HepG2 (cell line): Measurements from ENCODE around the gene GPT2. TPM values are rescaled to one million over a fixed set of nuclear protein-coding genes. Genes with fewer than 3 reads are reported as not detected.
A peak's percentile ranks its signal among the peaks of the same experiment; 100 is the strongest.

ENCODE experiments used
- ATAC-seq: fragments of 200-7000 bp; cut with Tn5 transposase; 3 replicates; pipeline ENCODE4 v1.9.1; 2020; ENCODE audit warnings: mild to moderate bottlenecking, moderate library complexity
- BruUV-seq: library from RNA; stranded (reverse); fragments of 400-500 nt; replicated peaks from 2 replicates; lab custom pipeline; 2021; lab: Mats Ljungman, UMichigan
- CTCF ChIA-PET: fragments of 300-600 bp; formaldehyde crosslinking; extraction: SDS; loops from one replicate; lab custom pipeline; 2021; ENCODE audit warnings: low total read pairs, inconsistent platforms, low intra/inter-chr PET ratio; lab: Yijun Ruan, JAX
- POLR2A ChIA-PET: fragments of 350-600 bp; sonication (Branson Sonifier 250); formaldehyde crosslinking; loops from one replicate; lab custom pipeline; 2020; ENCODE audit warnings: antibody characterized with exemption, inconsistent platforms; lab: Yijun Ruan, JAX
- DNase-seq: peaks from one replicate; pipeline ENCODE4 v3.0.0-alpha.2; 2015; ENCODE audit warnings: low spot score
- FAIRE-seq: peaks from 3 replicates; lab custom pipeline; 2011; peaks lifted over from hg19 to GRCh38; lab: Jason Lieb, UNC
- H2AFZ ChIP-seq: one replicate; pipeline ENCODE4 v1.6.1; 2011; ENCODE audit warnings: low read length, inconsistent platforms
- H3K27ac ChIP-seq: fragments of 300-600 bp; 3 replicates; pipeline ENCODE4 v1.8.0; 2011; ENCODE audit warnings: mixed run types, mild to moderate bottlenecking, mixed read lengths, low read length, inconsistent platforms; ENCODE audit not compliant: insufficient read depth; ENCODE audit errors: extremely low read length
- H3K27me3 ChIP-seq, 2 experiments: fragments of 200-600 bp in 1 of 2; 2 replicates in 1 of 2; 3 replicates in 1 of 2; pipeline versions ENCODE4 v1.6.0 to v1.8.0; 2011; ENCODE audit warnings: low read length in 2 of 2, mild to moderate bottlenecking in 2 of 2, moderate library complexity in 2 of 2, inconsistent platforms in 1 of 2; ENCODE audit not compliant: insufficient read depth in 2 of 2, control insufficient read depth in 1 of 2
- H3K36me3 ChIP-seq, 2 experiments: fragments of 200-600 bp in 1 of 2; replicated peaks in 1 of 2; 2 replicates in 1 of 2; 3 replicates in 1 of 2; pipeline versions ENCODE4 v1.5.1 to v1.8.0; 2011; ENCODE audit warnings: low read length in 2 of 2, inconsistent platforms in 1 of 2; ENCODE audit not compliant: insufficient read depth in 2 of 2, control insufficient read depth in 1 of 2
- H3K4me1 ChIP-seq: 2 replicates; pipeline ENCODE4 v1.5.1; 2012; ENCODE audit warnings: low read length, inconsistent platforms; ENCODE audit not compliant: insufficient read depth
- H3K4me2 ChIP-seq: 2 replicates; pipeline ENCODE4 v1.6.0; 2011; ENCODE audit warnings: low read depth, low read length, inconsistent platforms
- H3K4me3 ChIP-seq, 3 experiments: fragments of 200-600 bp in 1 of 3; sonication (generic), shearing (Covaris generic) in 1 of 3; replicated peaks in 1 of 3; 2 replicates each; pipeline ENCODE4 v1.5.1; 2011 to 2016; ENCODE audit warnings: low read length in 3 of 3, inconsistent platforms in 2 of 3, low read depth in 2 of 3, mild to moderate bottlenecking in 2 of 3, control low read depth in 1 of 3, mixed read lengths in 1 of 3; ENCODE audit not compliant: insufficient read depth in 1 of 3
- H3K79me2 ChIP-seq: one replicate; pipeline ENCODE4 v1.6.1; 2011; ENCODE audit warnings: low read length, inconsistent platforms; ENCODE audit not compliant: insufficient read depth
- H3K9ac ChIP-seq: 2 replicates; pipeline ENCODE4 v1.6.0; 2011; ENCODE audit warnings: mild to moderate bottlenecking, low read depth, low read length, inconsistent platforms; ENCODE audit not compliant: insufficient read depth
- H3K9me3 ChIP-seq: 2 replicates; pipeline ENCODE4 v1.5.1; 2012; ENCODE audit warnings: mild to moderate bottlenecking, low read length
- H4K20me1 ChIP-seq: 2 replicates; pipeline ENCODE4 v1.6.0; 2011; ENCODE audit warnings: inconsistent platforms, mild to moderate bottlenecking, low read length, moderate library complexity; ENCODE audit not compliant: insufficient read depth
- FOXK1 ChIP-seq: sonication (generic); formaldehyde crosslinking; IDR thresholded peaks from 2 replicates; pipeline ENCODE4 v1.4.0; 2020; ENCODE audit warnings: low read depth, missing genetic modification reagents, borderline replicate concordance
- KAT2B ChIP-seq: fragments of 150-350 bp; IDR thresholded peaks from 2 replicates; pipeline ENCODE4 v1.6.1; 2014; ENCODE audit warnings: low read depth, low read length, borderline replicate concordance
- NPAS2 ChIP-seq: sonication (generic); formaldehyde crosslinking; IDR thresholded peaks from 2 replicates; pipeline ENCODE4 v1.8.0; 2022; ENCODE audit warnings: mild to moderate bottlenecking, missing genetic modification reagents, borderline replicate concordance
- RFXAP ChIP-seq: sonication (generic); formaldehyde crosslinking; IDR thresholded peaks from 2 replicates; pipeline ENCODE4 v1.4.0; 2020; ENCODE audit warnings: missing genetic modification reagents, borderline replicate concordance
- RXRA ChIP-seq: sonication (generic); formaldehyde crosslinking; IDR thresholded peaks from 2 replicates; pipeline ENCODE4 v1.5.1; 2020; ENCODE audit warnings: missing genetic modification reagents
- TBL1XR1 ChIP-seq: fragments of 150-350 bp; IDR thresholded peaks from 2 replicates; pipeline ENCODE4 v1.6.1; 2014; ENCODE audit warnings: borderline replicate concordance, low read length; ENCODE audit not compliant: partially characterized antibody
- ZNF703 ChIP-seq: sonication (generic); formaldehyde crosslinking; IDR thresholded peaks from 2 replicates; pipeline ENCODE4 v1.5.1; 2020; ENCODE audit warnings: missing genetic modification reagents, mild to moderate bottlenecking, moderate library complexity, borderline replicate concordance
- ZNF740 ChIP-seq: sonication (generic); formaldehyde crosslinking; IDR thresholded peaks from 2 replicates; pipeline ENCODE4 v1.4.0; 2020; ENCODE audit warnings: missing genetic modification reagents
- ZNF761 ChIP-seq: sonication (generic); formaldehyde crosslinking; conservative IDR thresholded peaks from 2 replicates; pipeline ENCODE4 v1.4.0; 2020; ENCODE audit warnings: mild to moderate bottlenecking, missing genetic modification reagents
- ZNF83 ChIP-seq: sonication (generic); formaldehyde crosslinking; IDR thresholded peaks from 2 replicates; pipeline ENCODE4 v1.4.0; 2020; ENCODE audit warnings: missing genetic modification reagents, mild to moderate bottlenecking, borderline replicate concordance
- WGBS: methylation state at CpG from one replicate; pipeline ENCODE4 v1.1.6; 2017; ENCODE audit warnings: low lambda C conversion rate; 5-methylcytosine and 5-hydroxymethylcytosine counted together
- in situ Hi-C: cut with HindIII; loops from 2 replicates; pipeline ENCODE4 v1.10.0; 2017; ENCODE audit warnings: low pct_unique_long_range_greater_than_20kb; ENCODE audit not compliant: extremely low pct_ligation_motif_present
- intact Hi-C: fragments of 100-400 bp; cut with micrococcal nuclease; formaldehyde crosslinking; loops from one replicate; pipeline ENCODE4 v1.10.0; 2022; ENCODE audit not compliant: unreplicated experiment
- polyA plus RNA-seq, 8 experiments: library from polyadenylated mRNA; depleted of rRNA in 3 of 8; stranded (reverse) in 7 of 8; unstranded in 1 of 8; fragments of >200 nt; fragmentation: Illumina TruSeq in 4 of 8; extraction: Trizol in 4 of 8; gene quantifications; 2 replicates each; pipeline versions ENCODE4 v1.2.1 to v1.2.3, GENCODE V29; 2011 to 2016; ENCODE audit warnings: low read depth in 4 of 8, missing spikeins in 1 of 8, mixed read lengths in 1 of 8; ENCODE audit not compliant: insufficient read depth in 1 of 8
- total RNA-seq, 5 experiments: library from RNA; depleted of rRNA; stranded (reverse); fragments of >200 nt; fragmentation: Illumina TruSeq; extraction: Trizol; gene quantifications; 2 replicates each; pipeline ENCODE4 v1.2.3, GENCODE V29; 2016; ENCODE audit warnings: low read depth in 1 of 5
- TF ChIP-seq, protein P1 (sequence below): conservative IDR thresholded peaks from 2 replicates; pipeline ENCODE4 v1.6.1; 2018; ENCODE audit warnings: missing genetic modification reagents
- TF ChIP-seq, protein P2 (sequence below): sonication (generic); formaldehyde crosslinking; IDR thresholded peaks from 2 replicates; pipeline ENCODE4 v1.5.0; 2020; ENCODE audit warnings: missing genetic modification reagents
- TF ChIP-seq, protein P3 (sequence below): sonication (generic); formaldehyde crosslinking; IDR thresholded peaks from 2 replicates; pipeline ENCODE4 v1.4.0; 2020; ENCODE audit warnings: missing genetic modification reagents, mild to moderate bottlenecking, borderline replicate concordance
- TF ChIP-seq, protein P4 (sequence below): sonication (generic); formaldehyde crosslinking; IDR thresholded peaks from 2 replicates; pipeline ENCODE4 v1.5.0; 2020; ENCODE audit warnings: missing genetic modification reagents, mild to moderate bottlenecking, borderline replicate concordance

Gene GPT2
- total and polyA plus RNA-seq, 2 of the 13 experiments (the other 11 are each of a cell fraction or from before 2014, with no cell fraction given) = 138 to 267 TPM

DNA sequence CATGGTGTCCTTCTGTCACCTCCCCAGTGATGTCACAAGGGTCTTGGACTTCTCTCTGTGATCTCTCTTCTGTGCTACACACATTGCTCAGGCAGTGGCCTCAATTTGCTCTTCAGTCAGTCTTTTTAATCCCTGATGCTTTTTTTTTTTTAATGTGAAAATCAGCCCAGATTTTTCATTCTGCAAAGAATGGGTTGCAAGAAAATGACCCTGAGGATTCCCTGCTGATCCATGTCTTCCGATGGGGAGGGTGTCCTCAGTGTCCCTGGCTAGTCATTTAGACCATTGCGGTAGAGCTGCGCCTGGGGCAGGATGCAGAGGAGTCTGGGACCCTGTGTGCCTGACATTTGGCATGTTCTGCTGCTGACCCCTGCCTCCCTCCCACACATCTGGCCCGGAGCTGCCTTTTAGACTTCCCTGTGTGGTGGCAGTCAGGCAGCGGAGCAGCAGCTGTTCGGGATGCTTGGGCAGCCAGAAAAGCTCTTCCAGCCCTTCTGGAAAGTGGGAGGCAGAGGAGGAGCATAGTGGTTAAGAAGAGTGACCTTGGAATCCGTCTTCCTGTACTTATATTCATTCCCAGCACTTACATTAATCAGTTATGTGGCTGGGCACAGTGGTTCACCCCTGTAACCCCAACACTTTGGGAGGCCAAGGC, 12.3 kb downstream of the GPT2 start:
- no peak for DNase-seq
- intact Hi-C loops = loop anchor here (2.0 kb wide), 1 partner anchor 14 kb away; no protein-coding TSS in a partner anchor
- TF ChIP-seq NPAS2 (CRISPR knock-in tag) (no peak), ZNF761 (CRISPR knock-in tag) (no peak), ZNF83 (CRISPR knock-in tag) (no peak; the same call in 1 of the 2 replicates), RFXAP (CRISPR knock-in tag) (0 out of 2 replicates have a peak, but pooled peaks have one; percentile 14), ZNF703 (CRISPR knock-in tag) (no peak), KAT2B (no peak), RXRA (CRISPR knock-in tag) (0 out of 2 replicates have a peak, but pooled peaks have one; percentile 1), TBL1XR1 (no peak), FOXK1 (CRISPR knock-in tag) (no peak), ZNF740 (CRISPR knock-in tag) (no peak)
- TF ChIP-seq, protein P1, sequence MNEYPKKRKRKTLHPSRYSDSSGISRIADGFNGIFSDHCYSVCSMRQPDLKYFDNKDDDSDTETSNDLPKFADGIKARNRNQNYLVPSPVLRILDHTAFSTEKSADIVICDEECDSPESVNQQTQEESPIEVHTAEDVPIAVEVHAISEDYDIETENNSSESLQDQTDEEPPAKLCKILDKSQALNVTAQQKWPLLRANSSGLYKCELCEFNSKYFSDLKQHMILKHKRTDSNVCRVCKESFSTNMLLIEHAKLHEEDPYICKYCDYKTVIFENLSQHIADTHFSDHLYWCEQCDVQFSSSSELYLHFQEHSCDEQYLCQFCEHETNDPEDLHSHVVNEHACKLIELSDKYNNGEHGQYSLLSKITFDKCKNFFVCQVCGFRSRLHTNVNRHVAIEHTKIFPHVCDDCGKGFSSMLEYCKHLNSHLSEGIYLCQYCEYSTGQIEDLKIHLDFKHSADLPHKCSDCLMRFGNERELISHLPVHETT (CRISPR knock-in tag) = no peak; the same call in 1 of the 2 replicates
- TF ChIP-seq, protein P2, sequence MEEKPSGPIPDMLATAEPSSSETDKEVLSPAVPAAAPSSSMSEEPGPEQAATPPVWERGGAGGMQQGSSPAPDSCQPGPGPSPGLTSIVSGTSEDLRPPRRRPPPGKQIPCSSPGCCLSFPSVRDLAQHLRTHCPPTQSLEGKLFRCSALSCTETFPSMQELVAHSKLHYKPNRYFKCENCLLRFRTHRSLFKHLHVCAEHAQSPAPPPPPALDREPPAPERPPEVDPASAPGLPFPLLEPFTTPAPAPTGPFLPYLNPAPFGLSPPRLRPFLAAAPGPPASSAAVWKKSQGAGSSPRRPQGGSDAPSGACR = no peak
- TF ChIP-seq, protein P3, sequence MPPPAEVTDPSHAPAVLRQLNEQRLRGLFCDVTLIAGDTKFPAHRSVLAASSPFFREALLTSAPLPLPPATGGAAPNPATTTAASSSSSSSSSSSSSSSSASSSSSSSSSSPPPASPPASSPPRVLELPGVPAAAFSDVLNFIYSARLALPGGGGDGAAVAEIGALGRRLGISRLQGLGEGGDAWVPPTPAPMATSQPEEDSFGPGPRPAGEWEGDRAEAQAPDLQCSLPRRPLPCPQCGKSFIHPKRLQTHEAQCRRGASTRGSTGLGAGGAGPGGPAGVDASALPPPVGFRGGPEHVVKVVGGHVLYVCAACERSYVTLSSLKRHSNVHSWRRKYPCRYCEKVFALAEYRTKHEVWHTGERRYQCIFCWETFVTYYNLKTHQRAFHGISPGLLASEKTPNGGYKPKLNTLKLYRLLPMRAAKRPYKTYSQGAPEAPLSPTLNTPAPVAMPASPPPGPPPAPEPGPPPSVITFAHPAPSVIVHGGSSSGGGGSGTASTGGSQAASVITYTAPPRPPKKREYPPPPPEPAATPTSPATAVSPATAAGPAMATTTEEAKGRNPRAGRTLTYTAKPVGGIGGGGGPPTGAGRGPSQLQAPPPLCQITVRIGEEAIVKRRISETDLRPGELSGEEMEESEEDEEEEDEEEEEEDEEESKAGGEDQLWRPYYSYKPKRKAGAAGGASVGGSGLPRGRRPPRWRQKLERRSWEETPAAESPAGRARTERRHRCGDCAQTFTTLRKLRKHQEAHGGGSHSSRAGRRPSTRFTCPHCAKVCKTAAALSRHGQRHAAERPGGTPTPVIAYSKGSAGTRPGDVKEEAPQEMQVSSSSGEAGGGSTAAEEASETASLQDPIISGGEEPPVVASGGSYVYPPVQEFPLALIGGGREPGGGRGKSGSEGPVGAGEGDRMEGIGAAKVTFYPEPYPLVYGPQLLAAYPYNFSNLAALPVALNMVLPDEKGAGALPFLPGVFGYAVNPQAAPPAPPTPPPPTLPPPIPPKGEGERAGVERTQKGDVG (CRISPR knock-in tag) = peak; percentile 9; the same call in 1 of the 2 replicates
- TF ChIP-seq, protein P4, sequence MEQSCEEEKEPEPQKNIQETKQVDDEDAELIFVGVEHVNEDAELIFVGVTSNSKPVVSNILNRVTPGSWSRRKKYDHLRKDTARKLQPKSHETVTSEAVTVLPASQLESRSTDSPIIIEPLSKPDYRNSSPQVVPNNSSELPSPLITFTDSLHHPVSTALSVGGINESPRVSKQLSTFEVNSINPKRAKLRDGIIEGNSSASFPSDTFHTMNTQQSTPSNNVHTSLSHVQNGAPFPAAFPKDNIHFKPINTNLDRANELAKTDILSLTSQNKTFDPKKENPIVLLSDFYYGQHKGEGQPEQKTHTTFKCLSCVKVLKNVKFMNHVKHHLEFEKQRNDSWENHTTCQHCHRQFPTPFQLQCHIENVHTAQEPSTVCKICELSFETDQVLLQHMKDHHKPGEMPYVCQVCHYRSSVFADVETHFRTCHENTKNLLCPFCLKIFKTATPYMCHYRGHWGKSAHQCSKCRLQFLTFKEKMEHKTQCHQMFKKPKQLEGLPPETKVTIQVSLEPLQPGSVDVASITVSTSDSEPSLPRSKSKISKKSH (CRISPR knock-in tag) = no peak

More for the DNA sequence above, 12.3 kb downstream of the GPT2 start:
- ChIA-PET POLR2A (interaction anchor here (0.8 to 5.0 kb wide), 17 partner anchors 10 to 77 kb away, joined by 3 to 159 read pairs (median 5); partner anchors contain the start of genes DNAJA2 and GPT2), CTCF (no interaction called here)
- BruUV-seq = no TSS peak
- Histone ChIP-seq H3K4me1 (peaks cover 79% of the 10 kb centered on the region), H3K27ac (peak overlapping the region; percentile 80), H2AFZ (no peak overlapping the region), H3K4me2 (peak overlapping the region; percentile 48), H3K36me3 (peaks cover 49 to 79% of the 10 kb centered on the region in 2 experiments), H4K20me1 (peaks cover 72% of the 10 kb centered on the region; the same call in 1 of the 2 replicates), H3K4me3 (peak overlapping the region in 1 of 3 experiments; percentile 15; a peak in 1 of 6 replicates), H3K27me3 (no peaks in the 10 kb centered on the region), H3K9ac (peak overlapping the region; percentile 4; the same call in 1 of the 2 replicates), H3K79me2 (peaks cover 71% of the 10 kb centered on the region), H3K9me3 (no peaks in the 10 kb centered on the region)
- ATAC-seq (peak; percentile 7; the same call in 2 of the 3 replicates), FAIRE-seq (no peak)
- in situ Hi-C loops = no loop called here
- 81% methylated on average over 7 of the region's 7 CpGs for WGBS
